SU-DHL-6 (cell line): Measurements from ENCODE around the gene TBC1D22A.

ENCODE experiments used
- EZH2phosphoT487 ChIP-seq: fragments of 200-600 bp; sonication (generic), shearing (Covaris generic); conservative IDR thresholded peaks from 2 replicates; pipeline ENCODE4 v1.6.1; 2018; ENCODE audit warnings: mild to moderate bottlenecking, antibody characterized with exemption, low read length, moderate library complexity, mixed read lengths
- TF ChIP-seq, protein P1 (sequence below): fragments of 200-600 bp; sonication (generic); IDR thresholded peaks from one replicate; pipeline ENCODE4 v1.5.1; 2017; ENCODE audit warnings: antibody characterized with exemption, mild to moderate bottlenecking, low read length, moderate library complexity; ENCODE audit not compliant: insufficient read depth, poor library complexity, severe bottlenecking

DNA sequence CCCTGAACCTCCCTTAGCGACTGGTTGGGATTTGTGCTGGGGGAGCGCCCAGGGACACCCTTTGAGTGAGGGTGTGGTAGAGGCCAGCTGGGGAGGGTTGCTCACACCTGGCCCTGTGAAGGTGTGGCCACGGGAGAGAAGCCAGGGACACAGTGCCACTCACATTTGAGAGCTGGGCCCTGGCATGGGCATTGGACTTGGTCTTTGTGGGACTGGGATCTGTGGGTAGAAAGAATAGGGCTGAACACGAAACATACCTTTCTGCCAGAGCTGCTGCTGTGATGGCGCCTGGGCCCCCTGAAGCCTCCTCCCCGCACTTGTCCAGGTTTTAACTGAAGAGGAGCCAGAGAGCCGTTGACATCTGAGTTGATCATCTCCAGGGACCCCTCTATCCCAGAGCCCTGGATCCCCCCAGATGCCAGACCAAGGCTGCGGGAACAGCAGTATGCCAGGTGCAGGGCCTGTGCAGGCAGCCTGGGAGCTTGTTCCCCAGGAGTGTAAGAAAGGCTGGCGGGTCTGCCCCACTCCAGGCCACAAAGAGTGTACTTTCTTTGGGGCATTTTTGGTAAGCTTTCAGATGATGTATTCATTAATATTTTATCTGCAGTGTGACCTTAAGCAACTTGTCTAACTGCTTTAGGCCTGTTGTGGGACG is 284.1 kb downstream of the TBC1D22A start:
- TF ChIP-seq, protein P1, sequence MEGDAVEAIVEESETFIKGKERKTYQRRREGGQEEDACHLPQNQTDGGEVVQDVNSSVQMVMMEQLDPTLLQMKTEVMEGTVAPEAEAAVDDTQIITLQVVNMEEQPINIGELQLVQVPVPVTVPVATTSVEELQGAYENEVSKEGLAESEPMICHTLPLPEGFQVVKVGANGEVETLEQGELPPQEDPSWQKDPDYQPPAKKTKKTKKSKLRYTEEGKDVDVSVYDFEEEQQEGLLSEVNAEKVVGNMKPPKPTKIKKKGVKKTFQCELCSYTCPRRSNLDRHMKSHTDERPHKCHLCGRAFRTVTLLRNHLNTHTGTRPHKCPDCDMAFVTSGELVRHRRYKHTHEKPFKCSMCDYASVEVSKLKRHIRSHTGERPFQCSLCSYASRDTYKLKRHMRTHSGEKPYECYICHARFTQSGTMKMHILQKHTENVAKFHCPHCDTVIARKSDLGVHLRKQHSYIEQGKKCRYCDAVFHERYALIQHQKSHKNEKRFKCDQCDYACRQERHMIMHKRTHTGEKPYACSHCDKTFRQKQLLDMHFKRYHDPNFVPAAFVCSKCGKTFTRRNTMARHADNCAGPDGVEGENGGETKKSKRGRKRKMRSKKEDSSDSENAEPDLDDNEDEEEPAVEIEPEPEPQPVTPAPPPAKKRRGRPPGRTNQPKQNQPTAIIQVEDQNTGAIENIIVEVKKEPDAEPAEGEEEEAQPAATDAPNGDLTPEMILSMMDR, result no peak
- no peak for TF ChIP-seq EZH2phosphoT487
